Measurements from ENCODE around the gene BABAM2.
"Not testable (repeated sequence)": the region's sequence is repeated elsewhere in the genome, so short reads cannot be mapped to it uniquely, and the experiment has no call there.

The BABAM2 gene

GRCh38 chr2:27988306-27988705 is 97.8 kb downstream of the BABAM2 start:
- DNase-seq, result no peak

DNA sequence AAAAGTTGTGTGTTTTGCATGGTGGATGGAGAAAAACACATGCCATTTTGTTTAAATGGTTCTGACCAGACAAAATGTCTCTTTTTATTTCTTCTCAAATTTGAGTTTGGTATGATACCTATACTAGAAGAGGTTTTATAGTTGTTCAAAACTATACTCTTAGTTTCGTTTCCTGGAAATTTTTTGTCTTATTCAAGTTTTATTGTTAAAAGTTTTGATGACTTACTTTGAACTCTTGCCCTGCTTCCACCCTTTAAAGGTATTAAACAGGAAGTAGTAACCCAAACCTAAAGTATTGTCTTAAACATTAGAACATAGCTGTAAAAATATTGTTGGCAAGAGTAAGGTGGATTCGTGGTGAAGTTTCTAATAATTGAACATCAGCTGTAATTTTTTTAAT is 98.2 kb downstream of the BABAM2 start:
- no peak for DNase-seq

GRCh38 chr2:27989149-27989548 is 98.6 kb downstream of the BABAM2 start:
- DNase-seq, result peak; percentile 73

GRCh38 chr2:27990030-27990590 is 99.6 kb downstream of the BABAM2 start:
- peak; percentile 66 for DNase-seq

DNA sequence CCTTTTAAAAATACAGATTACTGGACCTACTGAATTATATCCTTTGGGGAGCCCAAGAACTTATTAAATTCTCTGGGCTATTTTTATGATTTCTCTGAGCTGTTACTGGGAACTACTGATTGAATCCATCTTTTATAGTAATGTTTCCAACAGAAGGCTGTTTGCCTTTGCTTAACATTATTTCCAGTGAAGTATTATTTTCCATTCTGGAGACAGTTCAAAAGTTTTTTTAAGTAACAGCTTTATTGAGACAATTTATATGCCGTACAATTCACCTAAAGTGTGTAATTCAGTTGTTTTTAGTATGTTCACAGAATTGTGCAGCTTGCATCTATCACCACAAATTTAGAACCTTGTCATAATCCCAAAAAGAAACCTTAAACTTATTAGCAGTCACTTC is 100.6 kb downstream of the BABAM2 start:
- DNase-seq, result no peak

DNA sequence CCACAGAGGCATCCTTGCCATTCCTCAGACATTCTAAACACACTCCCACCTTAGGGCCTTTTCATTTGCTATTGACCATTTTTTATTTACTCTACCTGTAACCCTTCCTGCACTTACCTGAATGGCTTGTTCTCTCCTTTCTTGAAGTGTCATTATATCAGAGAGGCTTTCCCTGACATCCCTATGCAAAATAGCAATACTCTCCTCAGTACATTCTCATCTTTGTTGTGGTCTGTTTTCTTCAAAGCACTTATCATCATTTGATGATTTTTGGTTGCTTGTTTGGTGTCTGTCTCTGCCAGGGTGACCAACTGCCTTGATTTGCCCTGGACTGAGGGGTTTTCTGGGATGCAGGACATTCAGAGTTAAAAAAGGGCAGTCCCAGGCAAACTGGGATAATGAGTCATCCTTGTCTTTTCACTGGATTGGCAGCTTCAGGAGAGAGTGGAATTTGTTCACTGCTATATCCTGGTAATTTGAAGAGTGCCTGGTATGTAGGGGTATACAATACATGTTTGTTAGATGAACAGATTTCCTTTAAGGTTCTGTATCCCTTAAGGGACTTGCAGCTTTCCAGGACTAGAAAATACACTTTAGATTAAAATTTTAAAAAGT is 102.4 kb downstream of the BABAM2 start:
- DNase-seq, result peak; percentile 74

DNA sequence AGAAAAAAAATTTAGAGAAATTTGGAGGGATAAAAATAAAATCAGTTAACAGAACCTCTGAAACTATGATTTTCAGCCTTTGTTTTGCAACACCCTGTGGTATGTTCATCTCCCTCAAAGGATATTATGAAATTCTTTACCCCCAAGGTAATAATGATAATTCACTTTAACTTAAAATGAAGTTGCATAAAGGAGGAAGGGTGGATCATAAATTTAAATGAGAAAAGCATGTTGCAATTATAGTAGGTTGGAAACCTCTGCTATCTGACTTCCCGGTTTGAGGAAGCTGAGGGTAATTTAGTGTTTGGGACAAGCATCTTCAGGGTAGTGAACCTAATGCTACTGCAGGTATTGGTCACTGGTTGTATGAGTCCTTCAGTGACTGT is 102.9 kb downstream of the BABAM2 start:
- DNase-seq, result no peak

GRCh38 chr2:27993950-27994728 is 103.6 kb downstream of the BABAM2 start:
- DNase-seq, result no peak

GRCh38 chr2:27996156-27996922 is 105.8 kb downstream of the BABAM2 start:
- DNase-seq, result no peak

GRCh38 chr2:28000287-28000686 is 109.8 kb downstream of the BABAM2 start:
- no peak for DNase-seq

- no peak for DNase-seq
These were observed 111.7 kb downstream of the BABAM2 start for GRCh38 chr2:28002181-28002580.

GRCh38 chr2:28004086-28004485 is 113.6 kb downstream of the BABAM2 start:
- DNase-seq, result peak; percentile 38

DNA sequence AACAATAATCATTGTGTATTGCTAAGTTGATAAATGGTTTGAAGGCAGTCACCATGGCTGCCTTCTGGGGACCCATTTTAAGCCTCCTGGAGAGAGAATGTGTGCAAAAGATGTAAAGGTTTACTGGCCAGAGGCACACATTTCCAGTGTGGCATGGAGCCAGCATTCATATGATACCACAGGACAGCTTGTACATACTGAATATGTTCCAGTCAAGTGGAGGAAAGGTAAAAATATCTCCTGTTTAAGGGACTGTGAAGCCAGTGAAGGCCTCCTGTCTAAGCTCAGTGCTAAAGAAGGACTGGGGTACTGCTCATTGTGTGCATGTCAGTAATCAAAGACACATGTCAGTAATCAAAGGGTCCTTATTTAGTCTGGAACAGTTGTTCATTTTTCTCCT is 119.2 kb downstream of the BABAM2 start:
- no peak for DNase-seq

DNA sequence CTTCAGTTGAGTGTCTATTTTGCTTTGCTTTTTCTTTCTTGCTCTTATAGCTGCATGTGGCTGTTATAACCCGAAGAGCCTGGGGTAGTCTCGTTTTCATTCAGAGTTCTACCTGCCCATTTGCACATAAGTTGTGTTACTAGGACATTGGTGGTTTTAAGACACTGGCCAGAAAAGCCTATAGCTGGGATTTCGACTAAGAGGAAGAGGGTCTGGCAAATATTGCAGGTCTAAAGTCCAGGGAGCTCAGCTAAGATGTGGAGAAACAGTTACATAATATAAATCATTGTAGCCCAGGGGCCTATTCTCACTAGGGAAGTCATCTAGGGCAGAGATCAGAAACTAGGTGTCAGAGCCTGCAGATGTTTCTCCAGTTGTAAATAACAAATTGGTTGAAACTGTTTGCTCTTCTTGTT is 120.8 kb downstream of the BABAM2 start:
- DNase-seq, result no peak

DNA sequence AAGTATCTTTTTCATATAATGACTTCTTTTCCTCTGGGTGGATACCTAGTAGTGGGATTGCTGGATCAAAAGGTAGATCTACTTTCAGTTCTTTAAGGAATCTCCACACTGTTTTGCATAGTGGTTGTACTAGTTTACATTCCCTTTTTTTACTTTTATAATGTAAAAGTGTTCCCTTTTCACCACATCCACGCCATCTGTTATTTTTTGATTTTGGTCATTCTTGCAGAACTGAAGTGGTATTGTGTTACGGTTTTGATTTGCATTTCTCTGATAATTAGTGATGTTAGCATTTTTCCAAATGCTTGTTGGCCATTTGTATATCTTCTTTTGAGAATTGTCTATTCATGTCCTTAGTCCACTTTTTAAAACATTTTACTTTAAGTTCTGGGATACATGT is 127.9 kb downstream of the BABAM2 start:
- DNase-seq, result not testable (repeated sequence)

DNA sequence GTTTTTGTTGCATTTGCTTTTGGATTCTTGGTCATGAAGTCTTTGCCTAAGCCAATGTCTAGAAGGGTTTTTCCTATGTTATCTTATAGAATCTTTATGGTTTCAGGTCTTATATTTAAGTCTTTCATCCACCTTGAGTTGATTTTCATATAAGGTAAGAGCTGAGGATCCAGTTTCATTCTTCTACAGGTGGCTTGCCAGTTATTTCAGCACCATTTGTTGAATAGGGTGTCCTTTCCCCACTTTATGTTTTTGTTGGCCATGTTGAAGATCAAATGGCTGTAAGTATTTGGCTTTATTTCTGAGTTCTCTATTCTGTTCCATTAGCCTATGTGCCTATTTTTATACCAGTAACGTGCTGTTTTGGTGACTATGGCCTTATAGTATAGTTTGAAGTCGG is 129.0 kb downstream of the BABAM2 start:
- DNase-seq, result not testable (repeated sequence)

- DNase-seq, result no peak
These were observed 131.4 kb downstream of the BABAM2 start for GRCh38 chr2:28021898-28022297.

GRCh38 chr2:28025123-28025522 is 134.6 kb downstream of the BABAM2 start:
- DNase-seq, result no peak

GRCh38 chr2:28026230-28026629 is 135.7 kb downstream of the BABAM2 start:
- DNase-seq, result not testable (repeated sequence)

DNA sequence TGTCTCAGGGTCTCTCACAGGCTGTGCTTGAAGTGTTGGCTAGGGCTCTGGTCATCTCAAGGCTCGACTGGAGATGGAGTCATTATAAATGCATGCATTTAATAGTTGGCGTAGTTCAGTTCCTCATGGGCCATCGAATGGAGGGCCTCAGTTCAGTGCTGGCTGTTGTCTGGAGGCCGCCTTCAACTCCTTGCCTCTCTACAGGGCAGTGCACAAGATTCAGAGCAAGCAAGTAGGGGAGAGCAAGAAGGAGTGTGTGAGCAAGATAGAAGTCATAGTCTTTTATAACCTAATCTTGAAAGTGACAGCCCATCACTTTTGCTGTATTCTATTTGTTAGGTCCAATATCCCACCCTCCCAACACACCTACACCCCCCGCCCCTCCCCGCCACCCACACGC is 137.5 kb downstream of the BABAM2 start:
- DNase-seq, result no peak

DNA sequence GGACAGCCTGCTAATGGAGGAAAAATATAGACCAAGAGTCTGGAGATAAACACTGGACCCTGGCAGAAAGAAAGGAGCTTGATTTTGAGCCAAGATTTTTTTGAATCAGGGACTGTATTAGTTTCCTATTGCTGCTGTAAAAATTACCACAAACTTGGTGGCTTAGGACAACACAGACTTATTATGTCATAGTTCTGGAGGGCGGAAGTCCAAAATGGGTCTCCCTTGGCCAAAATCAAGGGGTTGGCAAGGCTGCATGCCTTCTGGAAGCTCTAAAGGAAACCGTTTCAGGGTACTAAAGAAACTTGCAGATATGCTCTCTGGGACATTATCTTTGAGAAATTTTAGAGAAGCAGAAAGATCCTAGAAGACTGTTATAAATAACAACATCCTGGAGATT is 140.1 kb downstream of the BABAM2 start:
- DNase-seq, result no peak

- DNase-seq, result no peak
These were observed 142.3 kb downstream of the BABAM2 start for GRCh38 chr2:28032816-28033215.

- no peak for DNase-seq
These were observed 144.2 kb downstream of the BABAM2 start for GRCh38 chr2:28034696-28035095.
